ENCODE results near the gene B3GLCT. TPM values are rescaled to one million over a fixed set of nuclear protein-coding genes. Genes with fewer than 3 reads are reported as not detected.

B3GLCT gene
- total and polyA plus RNA-seq, 2 experiments from 2014 or later = 2.2 to 4.4 TPM

- TF ChIP-seq ZNF462 (CRISPR knock-in tag; IDR thresholded peaks at IDR 0.05) (no peak), EZH2 (IDR thresholded peaks at IDR 0.05; ENCODE audit: low read depth, unreplicated experiment) (no peak), POLR2AphosphoS5 (IDR thresholded peaks at IDR 0.05; ENCODE audit: low read depth) (no peak)
Observed at GRCh38 chr13:31331068-31331467, 131.3 kb downstream of the B3GLCT start (continued).

DNA sequence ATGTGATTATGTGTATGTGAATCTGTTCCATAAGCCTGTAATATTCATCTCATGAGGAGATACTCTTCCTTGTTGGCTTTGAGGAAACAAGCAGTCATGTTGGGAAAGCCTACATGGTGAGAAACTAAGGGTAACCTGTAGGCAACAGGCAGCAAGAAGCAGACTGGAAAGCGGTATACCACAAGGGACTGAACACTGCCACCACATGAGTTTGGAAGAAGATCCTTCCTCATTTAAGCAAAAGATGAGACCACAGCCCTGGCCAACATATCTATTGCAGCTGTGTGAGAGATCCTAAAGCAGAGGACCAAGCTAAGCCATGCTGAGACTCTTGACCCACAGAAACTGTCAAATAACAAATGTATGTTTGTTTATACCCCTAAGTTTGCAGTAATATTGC, 134.8 kb downstream of the B3GLCT start:
- Histone ChIP-seq H3K79me2 (replicated peaks; ENCODE audit: insufficient read depth) (no peaks in the 10 kb centered on the region), H3K4me3 (no peak overlapping the region), H2AFZ (no peak overlapping the region), H3K36me3 (ENCODE audit: insufficient read depth) (no peaks in the 10 kb centered on the region), H3K4me1 (ENCODE audit: insufficient read depth) (no peaks in the 10 kb centered on the region), H3K4me2 (no peak overlapping the region), H3K27ac (ENCODE audit: low read depth) (no peak overlapping the region), H3K9me2 (ENCODE audit: insufficient read depth) (no peaks in the 10 kb centered on the region), H4K20me1 (replicated peaks; ENCODE audit: insufficient read depth) (no peaks in the 10 kb centered on the region), H3K27me3 (ENCODE audit: insufficient read depth) (no peaks in the 10 kb centered on the region), H3F3A (replicated peaks; ENCODE audit: low read depth) (no peaks in the 10 kb centered on the region)
- ATAC-seq = no peak
- no peak for DNase-seq (ENCODE audit: low spot score)
- Mint-ChIP-seq H3K27me3 (ENCODE audit: insufficient read depth, low read depth, poor library complexity) (peaks cover 2% of the 10 kb centered on the region), H3K36me3 (ENCODE audit: low read depth) (peaks cover 18% of the 10 kb centered on the region; the same call in 2 of the 3 replicates), H3K27ac (no peak overlapping the region), H3K4me3 (no peak overlapping the region), H3K9me3 (peaks cover 44% of the 10 kb centered on the region), H3K4me1 (peaks cover under 1% of the 10 kb centered on the region; the same call in 2 of the 3 replicates)
- TF ChIP-seq ZNF331 (CRISPR knock-in tag; IDR thresholded peaks at IDR 0.05; ENCODE audit: low read depth) = no peak
- TF ChIP-seq, protein P1, sequence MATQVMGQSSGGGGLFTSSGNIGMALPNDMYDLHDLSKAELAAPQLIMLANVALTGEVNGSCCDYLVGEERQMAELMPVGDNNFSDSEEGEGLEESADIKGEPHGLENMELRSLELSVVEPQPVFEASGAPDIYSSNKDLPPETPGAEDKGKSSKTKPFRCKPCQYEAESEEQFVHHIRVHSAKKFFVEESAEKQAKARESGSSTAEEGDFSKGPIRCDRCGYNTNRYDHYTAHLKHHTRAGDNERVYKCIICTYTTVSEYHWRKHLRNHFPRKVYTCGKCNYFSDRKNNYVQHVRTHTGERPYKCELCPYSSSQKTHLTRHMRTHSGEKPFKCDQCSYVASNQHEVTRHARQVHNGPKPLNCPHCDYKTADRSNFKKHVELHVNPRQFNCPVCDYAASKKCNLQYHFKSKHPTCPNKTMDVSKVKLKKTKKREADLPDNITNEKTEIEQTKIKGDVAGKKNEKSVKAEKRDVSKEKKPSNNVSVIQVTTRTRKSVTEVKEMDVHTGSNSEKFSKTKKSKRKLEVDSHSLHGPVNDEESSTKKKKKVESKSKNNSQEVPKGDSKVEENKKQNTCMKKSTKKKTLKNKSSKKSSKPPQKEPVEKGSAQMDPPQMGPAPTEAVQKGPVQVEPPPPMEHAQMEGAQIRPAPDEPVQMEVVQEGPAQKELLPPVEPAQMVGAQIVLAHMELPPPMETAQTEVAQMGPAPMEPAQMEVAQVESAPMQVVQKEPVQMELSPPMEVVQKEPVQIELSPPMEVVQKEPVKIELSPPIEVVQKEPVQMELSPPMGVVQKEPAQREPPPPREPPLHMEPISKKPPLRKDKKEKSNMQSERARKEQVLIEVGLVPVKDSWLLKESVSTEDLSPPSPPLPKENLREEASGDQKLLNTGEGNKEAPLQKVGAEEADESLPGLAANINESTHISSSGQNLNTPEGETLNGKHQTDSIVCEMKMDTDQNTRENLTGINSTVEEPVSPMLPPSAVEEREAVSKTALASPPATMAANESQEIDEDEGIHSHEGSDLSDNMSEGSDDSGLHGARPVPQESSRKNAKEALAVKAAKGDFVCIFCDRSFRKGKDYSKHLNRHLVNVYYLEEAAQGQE (IDR thresholded peaks at IDR 0.05; ENCODE audit: unreplicated experiment) = no peak
- no peak for TF ChIP-seq EZH2phosphoT487 (IDR thresholded peaks at IDR 0.05; ENCODE audit: unreplicated experiment)
- TF ChIP-seq STAT1 (IDR thresholded peaks at IDR 0.05; ENCODE audit: unreplicated experiment) = no peak
- TF ChIP-seq, protein P2, sequence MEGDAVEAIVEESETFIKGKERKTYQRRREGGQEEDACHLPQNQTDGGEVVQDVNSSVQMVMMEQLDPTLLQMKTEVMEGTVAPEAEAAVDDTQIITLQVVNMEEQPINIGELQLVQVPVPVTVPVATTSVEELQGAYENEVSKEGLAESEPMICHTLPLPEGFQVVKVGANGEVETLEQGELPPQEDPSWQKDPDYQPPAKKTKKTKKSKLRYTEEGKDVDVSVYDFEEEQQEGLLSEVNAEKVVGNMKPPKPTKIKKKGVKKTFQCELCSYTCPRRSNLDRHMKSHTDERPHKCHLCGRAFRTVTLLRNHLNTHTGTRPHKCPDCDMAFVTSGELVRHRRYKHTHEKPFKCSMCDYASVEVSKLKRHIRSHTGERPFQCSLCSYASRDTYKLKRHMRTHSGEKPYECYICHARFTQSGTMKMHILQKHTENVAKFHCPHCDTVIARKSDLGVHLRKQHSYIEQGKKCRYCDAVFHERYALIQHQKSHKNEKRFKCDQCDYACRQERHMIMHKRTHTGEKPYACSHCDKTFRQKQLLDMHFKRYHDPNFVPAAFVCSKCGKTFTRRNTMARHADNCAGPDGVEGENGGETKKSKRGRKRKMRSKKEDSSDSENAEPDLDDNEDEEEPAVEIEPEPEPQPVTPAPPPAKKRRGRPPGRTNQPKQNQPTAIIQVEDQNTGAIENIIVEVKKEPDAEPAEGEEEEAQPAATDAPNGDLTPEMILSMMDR (conservative IDR thresholded peaks at IDR 0.05; ENCODE audit: low read depth in 2 of 2) = no peak
- TF ChIP-seq JUNB (IDR thresholded peaks at IDR 0.05; ENCODE audit: unreplicated experiment) = no peak
- no peak for TF ChIP-seq POLR2AphosphoS5 (IDR thresholded peaks at IDR 0.05; ENCODE audit: low read depth)
- no peak for TF ChIP-seq ZNF114 (CRISPR knock-in tag; IDR thresholded peaks at IDR 0.05)
- no peak for TF ChIP-seq ETS1 (IDR thresholded peaks at IDR 0.05)
- TF ChIP-seq EZH2 (IDR thresholded peaks at IDR 0.05; ENCODE audit: low read depth, unreplicated experiment) = no peak
